Keratinocyte (primary cell): ENCODE results near the gene TCTN1. TPM values are rescaled to one million over a fixed set of nuclear protein-coding genes. Genes with fewer than 3 reads are reported as not detected.

Source experiments
- DNase-seq: peaks from one replicate; pipeline ENCODE4 v3.0.0-alpha.2; 2011; ENCODE audit warnings: low read depth, missing footprints, low spot score
- FAIRE-seq: peaks from 2 replicates; lab custom pipeline; 2011; peaks lifted over from hg19 to GRCh38; lab: Jason Lieb, UNC
- H2AFZ ChIP-seq: 2 replicates; pipeline ENCODE4 v1.6.0; 2012; ENCODE audit warnings: low read length, control low read depth, inconsistent platforms; ENCODE audit not compliant: control insufficient read depth
- H3K27ac ChIP-seq: 2 replicates; pipeline ENCODE4 v1.5.1; 2011; ENCODE audit warnings: low read length; ENCODE audit not compliant: control insufficient read depth, insufficient read depth
- H3K27me3 ChIP-seq: 3 replicates; pipeline ENCODE4 v1.6.0; 2011; ENCODE audit warnings: low read length; ENCODE audit not compliant: control insufficient read depth, insufficient read depth; ENCODE audit errors: extremely low read depth
- H3K36me3 ChIP-seq, 2 experiments: 2 replicates in 1 of 2; 3 replicates in 1 of 2; pipeline ENCODE4 v1.5.1; 2011; ENCODE audit warnings: low read length in 2 of 2, mild to moderate bottlenecking in 1 of 2; ENCODE audit not compliant: control insufficient read depth in 2 of 2, insufficient read depth in 2 of 2; ENCODE audit errors: extremely low read depth in 1 of 2
- H3K4me1 ChIP-seq: 3 replicates; pipeline ENCODE4 v1.5.1; 2011; ENCODE audit warnings: low read length; ENCODE audit not compliant: control insufficient read depth, insufficient read depth; ENCODE audit errors: extremely low read depth
- H3K4me2 ChIP-seq: 3 replicates; pipeline ENCODE4 v1.6.0; 2011; ENCODE audit warnings: low read depth, low read length; ENCODE audit not compliant: control insufficient read depth, insufficient read depth; ENCODE audit errors: extremely low read depth
- H3K4me3 ChIP-seq, 3 experiments: fragments of 200-600 bp in 1 of 3; sonication (generic) in 1 of 3; 2 replicates in 2 of 3; 3 replicates in 1 of 3; pipeline ENCODE4 v1.5.1; 2011 to 2016; ENCODE audit warnings: low read length in 3 of 3, mild to moderate bottlenecking in 3 of 3, control low read depth in 2 of 3, inconsistent platforms in 1 of 3, low read depth in 1 of 3, mixed read lengths in 1 of 3, mixed run types in 1 of 3, moderate library complexity in 1 of 3; ENCODE audit not compliant: control insufficient read depth in 2 of 3, insufficient read depth in 2 of 3; ENCODE audit errors: extremely low read depth in 1 of 3
- H3K79me2 ChIP-seq: 2 replicates; pipeline ENCODE4 v1.6.0; 2012; ENCODE audit warnings: low read length; ENCODE audit not compliant: control insufficient read depth, insufficient read depth
- H3K9ac ChIP-seq: 3 replicates; pipeline ENCODE4 v1.6.0; 2011; ENCODE audit warnings: low read length; ENCODE audit not compliant: control insufficient read depth, insufficient read depth; ENCODE audit errors: extremely low read depth
- H3K9me1 ChIP-seq: 3 replicates; pipeline ENCODE4 v1.6.0; 2011; ENCODE audit warnings: low read length; ENCODE audit not compliant: control insufficient read depth, insufficient read depth; ENCODE audit errors: extremely low read depth
- H3K9me3 ChIP-seq: 2 replicates; pipeline ENCODE4 v1.5.1; 2012; ENCODE audit warnings: low read depth, low read length; ENCODE audit not compliant: control insufficient read depth
- H4K20me1 ChIP-seq: 3 replicates; pipeline ENCODE4 v1.6.0; 2011; ENCODE audit warnings: low read length; ENCODE audit not compliant: control insufficient read depth, insufficient read depth; ENCODE audit errors: extremely low read depth
- CTCF ChIP-seq, 3 experiments: IDR thresholded peaks in 1 of 3; conservative IDR thresholded peaks in 1 of 3; optimal IDR thresholded peaks in 1 of 3; 2 replicates in 2 of 3; 3 replicates in 1 of 3; pipeline versions ENCODE3 to v1.5.1; 2011; ENCODE audit warnings: low read length in 3 of 3, mild to moderate bottlenecking in 3 of 3, moderate library complexity in 2 of 3, control low read depth in 1 of 3, inconsistent platforms in 1 of 3; ENCODE audit not compliant: insufficient read depth in 2 of 3; ENCODE audit errors: extremely low read depth in 1 of 3
- EZH2 ChIP-seq: IDR thresholded peaks from one replicate; pipeline ENCODE4 v1.6.1; 2012; ENCODE audit warnings: inconsistent platforms, mild to moderate bottlenecking, low read length, moderate library complexity
- dilution Hi-C: fragments of 300-500 bp; cut with MboI; formaldehyde crosslinking; loops from one replicate; pipeline ENCODE4 v1.7.0; 2020; ENCODE audit warnings: low sequenced_read_pairs; ENCODE audit not compliant: extremely low pct_ligation_motif_present
- polyA plus RNA-seq, 5 experiments: library from polyadenylated mRNA; depleted of rRNA in 3 of 5; stranded (reverse) in 3 of 5; stranded (forward) in 1 of 5; unstranded in 1 of 5; fragments of >200 nt; gene quantifications; 1 replicate in 1 of 5; 2 replicates in 3 of 5; 3 replicates in 1 of 5; pipeline versions ENCODE4 v1.2.1 to v1.2.3, GENCODE V29; 2011 to 2012; ENCODE audit warnings: missing spikeins in 2 of 5, low read depth in 1 of 5, low replicate concordance in 1 of 5

The TCTN1 gene
- polyA plus RNA-seq, 1 donor (not counting 4 experiments of a cell fraction or from before 2014, with no cell fraction given), result 30.6 TPM

- no peak overlapping the region for H2AFZ ChIP-seq
- dilution Hi-C loops, result no loop called here
- no peaks in the 10 kb centered on the region for H3K79me2 ChIP-seq
- DNase-seq, result no peak
- H3K27ac ChIP-seq, result no peak overlapping the region
- H3K4me3 ChIP-seq, result no peak overlapping the region
- no peak for FAIRE-seq
- H4K20me1 ChIP-seq, result no peaks in the 10 kb centered on the region
- no peak overlapping the region for H3K9ac ChIP-seq
- H3K9me3 ChIP-seq, result no peaks in the 10 kb centered on the region
- H3K9me1 ChIP-seq, result no peaks in the 10 kb centered on the region
- no peak for TF ChIP-seq EZH2
- TF ChIP-seq CTCF (optimal IDR thresholded peaks at IDR 0.05 in 1 of 3, IDR thresholded peaks at IDR 0.05 in 1 of 3, conservative IDR thresholded peaks at IDR 0.05 in 1 of 3; ENCODE audit: extremely low read depth in 1 of 3, insufficient read depth in 2 of 3, low read length in 3 of 3), result no peak
- H3K4me1 ChIP-seq, result no peaks in the 10 kb centered on the region
- peaks cover 14% of the 10 kb centered on the region for H3K27me3 ChIP-seq
- no peaks in the 10 kb centered on the region for H3K36me3 ChIP-seq
- no peak overlapping the region for H3K4me2 ChIP-seq
These were observed 70.0 kb downstream of the TCTN1 start for GRCh38 chr12:110683888-110684287.

GRCh38 chr12:110684312-110684836 lies 70.4 kb downstream of the TCTN1 start:
- H3K4me1 ChIP-seq, result peaks cover under 1% of the 10 kb centered on the region
- no peak overlapping the region for H3K27ac ChIP-seq
- no peaks in the 10 kb centered on the region for H4K20me1 ChIP-seq
- peaks cover 14% of the 10 kb centered on the region for H3K27me3 ChIP-seq
- H3K36me3 ChIP-seq, result no peaks in the 10 kb centered on the region
- no peak overlapping the region for H3K9ac ChIP-seq
- no peak overlapping the region for H2AFZ ChIP-seq
- dilution Hi-C loops, result no loop called here
- DNase-seq (no peak), FAIRE-seq (no peak)
- no peak overlapping the region for H3K4me2 ChIP-seq
- no peak for TF ChIP-seq EZH2
- no peaks in the 10 kb centered on the region for H3K79me2 ChIP-seq
- no peaks in the 10 kb centered on the region for H3K9me1 ChIP-seq
- no peak overlapping the region for H3K4me3 ChIP-seq
- no peaks in the 10 kb centered on the region for H3K9me3 ChIP-seq
